Activated T-cell treated with anti-CD3 and anti-CD28 coated beads, Interleukin-2, amount 50 U/mL, for 48 hours (primary cell): ENCODE data around the gene PWWP2B.
"Not testable (repeated sequence)": the region's sequence is repeated elsewhere in the genome, so short reads cannot be mapped to it uniquely, and the experiment has no call there.

Experiments used
- DNase-seq, 2 experiments: peaks; one replicate each; pipeline ENCODE4 v3.0.0-alpha.2; 2020

PWWP2B gene

DNA sequence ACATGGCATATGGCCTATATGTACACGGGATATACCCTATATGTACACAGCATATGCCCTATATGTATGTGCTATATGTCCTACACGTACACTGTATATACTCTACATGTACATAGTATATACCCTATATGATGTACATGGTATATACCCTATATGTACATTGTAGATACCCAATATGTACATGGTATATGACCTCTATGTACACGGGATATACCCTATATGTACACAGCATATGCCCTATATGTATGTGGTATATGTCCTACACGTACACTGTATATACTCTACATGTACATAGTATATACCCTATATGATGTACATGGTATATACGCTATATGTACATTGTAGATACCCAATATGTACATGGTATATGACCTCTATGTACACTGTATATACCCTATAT is 38.3 kb downstream of the PWWP2B start:
- not testable (repeated sequence) for DNase-seq

DNA sequence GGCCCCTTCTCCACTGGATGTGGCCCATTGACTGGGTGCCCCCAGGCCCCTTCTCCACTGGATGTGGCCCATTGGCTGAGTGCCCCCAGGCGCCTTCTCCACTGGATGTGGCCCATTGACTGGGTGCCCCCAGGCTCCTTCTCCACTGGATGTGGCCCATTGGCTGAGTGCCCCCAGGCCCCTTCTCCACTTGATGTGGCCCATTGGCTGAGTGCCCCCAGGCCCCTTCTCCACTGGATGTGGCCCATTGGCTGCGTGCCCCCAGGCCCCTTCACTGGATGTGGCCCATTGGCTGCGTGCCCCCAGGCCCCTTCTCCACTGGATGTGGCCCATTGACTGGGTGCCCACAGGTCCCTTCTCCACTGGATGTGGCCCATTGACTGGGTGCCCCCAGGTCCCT is 39.1 kb downstream of the PWWP2B start:
- DNase-seq: not testable (repeated sequence)

- no peak for DNase-seq
Measured at GRCh38 chr10:132436861-132437410, 39.9 kb downstream of the PWWP2B start.

- DNase-seq: no peak
Measured at GRCh38 chr10:132437541-132437950, 40.5 kb downstream of the PWWP2B start.

GRCh38 chr10:132438091-132439024 is 41.4 kb downstream of the PWWP2B start:
- no peak for DNase-seq

GRCh38 chr10:132439025-132439388 is 42.0 kb downstream of the PWWP2B start:
- no peak for DNase-seq

DNA sequence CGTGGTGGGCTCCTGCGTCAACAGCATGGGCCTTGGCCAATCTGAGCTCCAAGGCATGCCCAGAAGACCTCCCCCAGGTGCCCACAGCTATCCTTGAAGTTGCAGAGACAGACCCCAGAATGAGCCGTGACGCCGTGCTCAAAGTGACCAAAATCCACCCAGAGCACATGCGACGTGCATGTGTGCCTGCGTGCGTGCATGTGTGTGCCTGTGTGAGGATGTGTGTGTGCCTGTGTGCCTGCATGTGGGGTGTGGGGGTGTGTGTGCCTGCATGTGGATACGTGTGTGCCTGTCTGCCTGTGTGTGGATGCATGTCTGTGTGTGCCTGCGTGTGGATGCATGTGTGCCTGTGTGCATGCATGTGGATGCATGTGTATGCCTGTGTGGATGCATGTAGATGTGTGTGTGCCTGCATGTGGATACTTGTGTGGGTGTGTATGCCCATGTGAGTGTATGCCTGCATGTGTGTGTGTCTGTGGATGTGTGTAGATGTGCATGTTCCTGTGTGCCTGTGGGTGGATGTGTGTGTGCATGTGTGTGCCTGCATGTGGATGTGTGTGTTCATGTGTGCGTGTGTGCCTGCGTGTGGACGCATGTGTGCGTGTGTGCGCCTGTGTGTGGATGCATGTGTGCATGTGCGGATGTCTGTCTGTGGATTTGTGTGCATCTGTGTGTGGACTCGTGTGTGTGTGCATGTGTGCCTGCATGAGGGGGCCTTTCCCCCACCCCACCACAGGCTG is 42.6 kb downstream of the PWWP2B start:
- DNase-seq: no peak

GRCh38 chr10:132440791-132441565 is 44.0 kb downstream of the PWWP2B start:
- no peak for DNase-seq

GRCh38 chr10:132441818-132442524 is 45.0 kb downstream of the PWWP2B start:
- DNase-seq: no peak

DNA sequence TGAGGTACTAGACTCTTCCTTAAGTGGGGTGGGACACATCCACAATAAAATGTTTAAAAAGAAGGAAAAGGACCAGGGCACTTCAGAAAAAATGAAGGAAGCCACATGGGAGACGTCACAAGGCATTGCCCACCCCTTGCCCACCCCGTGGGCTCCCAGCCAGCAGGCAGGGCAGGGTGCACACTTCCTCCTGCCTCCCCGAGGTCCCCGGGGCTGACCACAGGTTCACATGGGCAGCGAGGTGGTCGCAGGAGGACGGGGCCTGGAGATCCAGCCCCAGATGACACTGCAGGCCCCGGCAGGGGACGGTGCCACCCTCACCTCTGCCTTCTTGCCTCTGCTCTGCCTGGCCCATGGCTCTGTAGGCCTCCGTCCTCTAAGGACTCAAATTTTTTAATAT is 45.6 kb downstream of the PWWP2B start:
- DNase-seq: no peak

- DNase-seq: peak; percentile 75 to 85
Measured at GRCh38 chr10:132443605-132443982, 46.6 kb downstream of the PWWP2B start.

DNA sequence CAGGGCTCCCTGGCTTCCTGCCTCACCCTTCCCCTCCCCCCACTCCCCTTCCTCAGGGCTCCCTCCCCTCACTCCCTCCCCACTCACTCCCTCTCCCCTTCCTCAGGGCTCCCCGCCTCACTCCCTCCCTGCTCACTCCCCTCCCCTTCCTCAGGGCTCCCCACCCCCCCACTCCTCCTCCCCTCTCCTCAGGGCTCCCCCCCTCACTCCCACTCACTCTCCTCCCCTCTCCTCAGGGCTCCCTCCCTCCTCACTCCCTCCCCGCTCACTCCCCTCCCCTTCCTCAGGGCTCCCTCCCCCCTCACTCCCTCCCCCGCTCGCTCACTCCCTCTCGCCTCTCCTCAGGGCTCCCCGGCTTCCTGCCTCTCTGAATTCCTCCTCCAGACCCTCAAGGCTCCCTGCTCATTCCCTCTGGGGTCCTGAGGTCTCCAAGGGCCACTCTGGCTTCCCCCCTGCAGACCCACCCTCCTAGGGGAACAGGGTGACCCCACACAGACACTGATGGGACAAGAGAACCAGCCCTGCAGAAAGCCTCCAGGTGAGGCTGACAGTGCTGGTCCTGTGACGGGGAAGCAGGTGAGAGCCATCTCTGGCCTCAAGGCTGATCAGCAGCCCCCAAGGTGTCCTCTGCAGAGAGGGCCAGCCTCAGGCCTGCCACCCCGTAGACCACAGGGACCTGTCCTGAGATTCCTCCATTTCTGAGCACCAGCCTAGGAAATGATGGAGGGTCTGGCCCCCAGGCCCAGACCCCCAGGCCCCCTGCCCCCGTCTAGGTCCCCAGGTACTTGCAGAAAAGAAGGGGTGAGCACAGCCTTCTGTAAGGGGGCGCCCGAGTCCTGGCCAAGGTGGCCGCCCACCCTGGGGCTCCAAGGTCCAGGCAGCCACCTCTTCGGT is 47.2 kb downstream of the PWWP2B start:
- DNase-seq: peak in 1 of 2 experiments; percentile 35

- no peak for DNase-seq
Measured at GRCh38 chr10:132444877-132445351, 47.9 kb downstream of the PWWP2B start.

GRCh38 chr10:132445516-132446194 is 48.7 kb downstream of the PWWP2B start:
- DNase-seq: no peak

DNA sequence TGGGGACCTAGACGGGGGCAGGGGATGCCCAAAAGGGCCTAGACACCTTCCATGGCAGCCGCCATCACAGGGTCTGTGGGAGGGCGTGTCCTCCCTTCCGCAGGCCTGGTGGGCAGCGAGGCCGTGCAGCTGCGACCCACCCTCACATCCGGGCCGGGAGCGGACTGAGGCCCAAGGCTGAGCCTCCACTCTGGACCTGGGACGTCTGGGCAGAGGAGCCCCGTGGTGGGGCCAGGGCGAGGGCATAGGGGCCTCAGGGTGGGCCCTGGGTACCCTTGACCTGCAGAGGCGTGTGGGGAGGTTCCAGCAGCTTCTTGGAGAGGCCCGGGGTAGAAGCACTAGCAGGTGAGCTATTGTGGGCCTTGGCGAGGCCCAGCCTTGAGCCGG is 49.2 kb downstream of the PWWP2B start:
- no peak for DNase-seq

DNA sequence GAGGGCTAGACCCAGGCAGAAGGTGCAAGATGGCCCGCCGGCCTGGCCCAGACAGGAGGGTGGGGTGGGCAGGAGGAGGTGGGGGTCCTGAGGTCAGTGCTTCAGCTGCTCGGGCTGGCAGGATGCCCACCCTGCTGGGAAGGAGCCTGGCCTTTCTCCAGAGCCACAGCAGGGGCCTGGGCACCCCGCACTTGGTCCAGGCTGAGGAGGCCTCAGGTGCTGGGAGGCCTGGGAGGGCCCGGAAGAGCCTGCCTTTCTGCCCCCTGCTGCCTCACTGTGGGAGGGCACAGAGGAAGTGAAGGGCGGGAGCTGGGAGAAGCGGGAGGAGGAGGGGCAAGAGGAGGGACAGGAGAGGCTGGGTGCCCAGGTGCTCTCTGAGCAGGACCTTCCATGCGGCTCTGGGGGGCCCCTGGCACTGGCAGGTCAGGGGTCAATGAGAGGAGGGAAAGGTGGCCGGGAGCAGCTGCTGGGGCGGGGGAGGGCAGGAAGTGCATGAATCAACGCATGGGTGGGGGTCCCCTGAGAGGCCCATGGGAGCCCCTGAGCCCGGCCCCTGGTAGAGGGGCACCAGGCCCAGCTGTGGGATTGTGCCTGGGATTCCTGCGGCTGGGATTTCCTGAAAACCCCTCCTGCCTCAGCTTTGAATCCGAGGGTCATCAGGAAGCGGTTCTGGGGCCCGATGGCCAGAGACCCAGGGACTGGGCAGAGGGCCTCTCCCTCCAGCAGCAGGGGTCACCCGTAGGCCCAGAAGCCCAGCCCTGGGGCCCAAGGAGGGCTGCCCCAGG is 49.9 kb downstream of the PWWP2B start:
- peak; percentile 86 to 87 for DNase-seq

DNA sequence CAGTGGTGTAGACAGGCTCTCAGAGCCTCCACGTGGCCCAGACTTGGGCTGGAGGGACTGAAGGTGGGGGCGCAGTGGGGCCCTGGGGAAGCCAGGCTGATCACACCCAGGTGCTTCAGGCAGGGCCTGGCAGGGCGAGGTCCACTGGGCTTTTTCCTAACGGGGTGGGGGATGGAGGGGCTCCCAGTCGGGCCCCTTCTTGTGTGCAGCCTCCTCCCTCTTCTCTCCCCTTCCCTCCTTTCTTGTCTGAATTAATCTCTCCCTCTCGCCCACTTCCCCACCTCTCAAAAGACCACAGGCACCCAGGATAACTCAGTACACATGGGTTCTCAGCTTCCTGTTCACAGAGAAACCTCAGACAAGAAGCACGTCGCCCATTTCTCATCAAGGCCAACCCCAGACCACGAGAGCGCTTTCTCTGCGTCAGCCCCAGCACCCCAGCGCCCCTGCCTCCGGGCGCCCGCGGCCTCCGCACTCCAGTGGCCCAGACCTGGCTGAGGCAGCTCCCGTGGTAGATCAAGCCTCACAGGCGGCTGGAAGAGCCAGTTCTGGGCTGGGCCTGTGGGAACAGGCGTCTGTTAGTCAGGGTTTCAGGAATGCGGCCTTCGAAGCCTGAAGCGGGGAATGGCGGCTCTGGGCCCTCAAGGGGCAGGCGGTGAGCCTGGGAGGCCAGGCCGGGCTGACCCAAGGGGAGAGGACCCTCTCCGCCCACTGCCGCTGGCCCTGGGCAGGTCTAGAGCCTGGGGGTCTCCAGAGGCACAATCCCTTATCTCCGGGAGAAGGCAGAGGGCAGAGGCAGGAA is 50.6 kb downstream of the PWWP2B start:
- DNase-seq: peak; percentile 85 to 88

GRCh38 chr10:132448248-132448731 is 51.3 kb downstream of the PWWP2B start:
- DNase-seq: peak; percentile 71 to 77
